ENCODE results near the gene COG4.

COG4 gene

DNA sequence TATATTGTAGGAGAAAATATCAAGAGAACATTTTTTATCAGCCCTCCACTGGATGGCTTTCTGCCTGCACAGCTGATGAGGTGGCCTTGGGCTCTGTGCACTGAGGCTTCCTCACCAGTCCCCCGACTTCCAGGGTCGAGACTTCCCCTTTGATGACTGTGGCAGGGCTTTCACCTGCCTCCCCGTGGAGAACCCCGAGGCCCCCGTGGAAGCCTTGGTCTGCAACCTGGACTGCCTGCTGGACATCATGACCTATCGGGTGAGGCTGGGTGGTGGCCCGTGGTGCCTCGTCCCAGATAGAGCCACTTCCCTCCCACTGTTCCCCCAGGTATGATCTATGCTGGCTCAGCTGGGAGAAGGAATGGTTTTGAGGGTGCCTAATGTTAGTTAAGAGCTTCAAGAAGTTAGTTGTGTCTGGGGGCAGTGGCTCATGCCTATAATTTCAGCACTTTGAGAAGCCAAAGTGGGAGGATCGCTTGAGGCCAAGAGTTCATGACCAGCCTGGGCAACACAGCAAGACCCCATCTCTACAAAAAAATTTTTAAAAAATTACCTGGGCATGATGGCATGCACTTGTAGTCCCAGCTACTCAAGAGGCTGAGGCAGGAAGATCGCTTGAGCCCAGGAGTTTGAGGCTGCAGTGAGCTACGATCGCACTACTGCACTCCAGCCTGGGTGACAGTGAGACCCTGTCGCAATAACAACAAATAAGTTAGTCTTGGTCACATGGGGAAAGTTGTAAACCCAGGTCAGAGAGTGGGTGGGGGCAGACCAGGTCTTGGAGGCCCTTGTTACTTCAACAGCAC, 57.2 kb downstream of the COG4 start:
- in situ Hi-C loops (cut with MboI; ENCODE audit: low sequenced_read_pairs, unreplicated experiment), result no loop called here
- TF ChIP-seq, protein P1, sequence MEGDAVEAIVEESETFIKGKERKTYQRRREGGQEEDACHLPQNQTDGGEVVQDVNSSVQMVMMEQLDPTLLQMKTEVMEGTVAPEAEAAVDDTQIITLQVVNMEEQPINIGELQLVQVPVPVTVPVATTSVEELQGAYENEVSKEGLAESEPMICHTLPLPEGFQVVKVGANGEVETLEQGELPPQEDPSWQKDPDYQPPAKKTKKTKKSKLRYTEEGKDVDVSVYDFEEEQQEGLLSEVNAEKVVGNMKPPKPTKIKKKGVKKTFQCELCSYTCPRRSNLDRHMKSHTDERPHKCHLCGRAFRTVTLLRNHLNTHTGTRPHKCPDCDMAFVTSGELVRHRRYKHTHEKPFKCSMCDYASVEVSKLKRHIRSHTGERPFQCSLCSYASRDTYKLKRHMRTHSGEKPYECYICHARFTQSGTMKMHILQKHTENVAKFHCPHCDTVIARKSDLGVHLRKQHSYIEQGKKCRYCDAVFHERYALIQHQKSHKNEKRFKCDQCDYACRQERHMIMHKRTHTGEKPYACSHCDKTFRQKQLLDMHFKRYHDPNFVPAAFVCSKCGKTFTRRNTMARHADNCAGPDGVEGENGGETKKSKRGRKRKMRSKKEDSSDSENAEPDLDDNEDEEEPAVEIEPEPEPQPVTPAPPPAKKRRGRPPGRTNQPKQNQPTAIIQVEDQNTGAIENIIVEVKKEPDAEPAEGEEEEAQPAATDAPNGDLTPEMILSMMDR (IDR thresholded peaks at IDR 0.05; ENCODE audit: borderline replicate concordance, control extremely low read depth, extremely low read depth, insufficient read depth, missing control alignments), result no peak
- no peak for DNase-seq (ENCODE audit: low spot score)

DNA sequence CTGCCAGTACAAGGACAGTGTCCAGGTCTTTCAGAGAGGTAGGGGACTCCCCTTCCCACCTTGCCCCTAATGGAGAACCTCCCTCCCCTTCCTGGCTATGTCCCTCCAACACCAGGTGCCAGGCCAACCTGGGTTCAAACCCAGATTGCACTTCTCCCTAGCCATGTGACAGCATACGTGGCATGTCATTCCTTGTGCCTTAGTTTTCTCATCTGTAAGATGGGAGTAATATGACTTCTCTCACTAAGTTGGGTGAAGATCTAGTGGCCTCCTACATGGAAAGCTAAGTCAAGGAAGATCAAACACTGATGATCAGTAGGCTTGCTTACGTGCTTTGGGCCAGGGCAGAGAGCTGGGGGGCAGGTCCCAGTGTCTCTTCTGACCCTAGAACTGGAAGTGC, 60.1 kb downstream of the COG4 start:
- no peak for DNase-seq (ENCODE audit: low spot score)
- TF ChIP-seq, protein P1 (IDR thresholded peaks at IDR 0.05; ENCODE audit: borderline replicate concordance, control extremely low read depth, extremely low read depth, insufficient read depth, missing control alignments), result no peak
- in situ Hi-C loops (cut with MboI; ENCODE audit: low sequenced_read_pairs, unreplicated experiment), result no loop called here

DNA sequence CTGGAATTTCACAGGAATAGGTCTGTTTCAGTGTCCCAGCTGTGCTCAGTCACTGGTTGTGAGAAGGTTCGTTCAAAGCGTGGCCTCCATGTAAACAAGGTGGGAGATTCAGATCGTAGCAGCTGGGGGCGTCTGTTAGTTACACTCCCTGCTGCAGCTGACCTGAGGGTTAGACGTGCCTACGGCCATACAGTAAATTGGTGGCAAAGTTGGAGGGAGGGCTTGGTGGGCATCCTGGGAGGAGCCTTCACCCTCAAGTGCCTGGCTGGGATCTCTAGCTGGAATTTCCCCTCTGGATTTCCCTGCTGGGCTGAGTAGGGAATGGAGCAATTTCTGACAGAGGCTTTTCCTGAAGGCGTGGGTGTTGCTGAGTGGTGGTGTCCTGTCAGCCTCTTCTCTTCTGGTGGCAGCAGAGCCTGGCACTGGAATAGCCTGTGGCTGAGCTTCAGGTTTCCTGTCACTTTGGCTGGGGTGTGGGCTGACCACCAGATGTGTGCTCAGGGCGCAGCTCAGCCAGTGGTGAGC, 62.6 kb downstream of the COG4 start:
- DNase-seq (ENCODE audit: low spot score), result no peak
- in situ Hi-C loops (cut with MboI; ENCODE audit: low sequenced_read_pairs, unreplicated experiment), result no loop called here
- TF ChIP-seq, protein P1 (IDR thresholded peaks at IDR 0.05; ENCODE audit: borderline replicate concordance, control extremely low read depth, extremely low read depth, insufficient read depth, missing control alignments), result no peak

DNA sequence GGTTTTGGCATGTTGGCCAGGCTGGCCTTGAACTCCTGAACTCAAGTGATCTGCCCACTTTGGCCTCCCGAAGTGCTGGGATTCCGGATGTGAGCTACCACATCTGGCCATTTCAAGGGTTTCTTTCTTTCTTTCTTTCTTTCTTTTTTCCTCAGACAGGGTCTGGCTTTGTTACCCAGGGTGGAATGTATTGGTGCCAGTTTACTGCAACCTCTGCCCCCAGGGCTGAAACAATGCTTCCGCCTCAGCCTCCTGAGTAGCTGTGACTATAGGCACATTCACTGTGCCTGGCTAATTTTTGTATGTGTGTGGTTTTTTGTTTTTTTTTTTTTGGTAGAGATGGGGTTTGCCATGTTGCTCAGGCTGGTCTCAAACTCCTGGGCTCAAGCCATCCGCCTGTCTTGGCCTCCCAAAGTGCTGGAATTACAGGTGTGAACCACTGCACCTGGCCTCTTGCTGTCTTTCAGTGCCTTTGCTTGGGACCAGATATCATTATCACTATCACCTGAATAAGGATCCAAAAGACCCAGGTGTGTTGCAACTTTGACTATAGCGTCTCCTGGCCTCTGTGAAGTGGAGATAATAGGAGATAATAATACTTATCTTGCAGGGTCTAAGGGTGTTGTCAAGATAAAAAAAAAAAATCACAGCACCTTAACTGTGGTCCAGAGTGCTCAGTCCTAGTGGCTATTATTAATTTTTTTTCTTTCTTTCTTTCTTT, 65.7 kb downstream of the COG4 start:
- DNase-seq (ENCODE audit: low spot score), result no peak
- in situ Hi-C loops (cut with MboI; ENCODE audit: low sequenced_read_pairs, unreplicated experiment), result no loop called here
- TF ChIP-seq, protein P1 (IDR thresholded peaks at IDR 0.05; ENCODE audit: borderline replicate concordance, control extremely low read depth, extremely low read depth, insufficient read depth, missing control alignments), result no peak

DNA sequence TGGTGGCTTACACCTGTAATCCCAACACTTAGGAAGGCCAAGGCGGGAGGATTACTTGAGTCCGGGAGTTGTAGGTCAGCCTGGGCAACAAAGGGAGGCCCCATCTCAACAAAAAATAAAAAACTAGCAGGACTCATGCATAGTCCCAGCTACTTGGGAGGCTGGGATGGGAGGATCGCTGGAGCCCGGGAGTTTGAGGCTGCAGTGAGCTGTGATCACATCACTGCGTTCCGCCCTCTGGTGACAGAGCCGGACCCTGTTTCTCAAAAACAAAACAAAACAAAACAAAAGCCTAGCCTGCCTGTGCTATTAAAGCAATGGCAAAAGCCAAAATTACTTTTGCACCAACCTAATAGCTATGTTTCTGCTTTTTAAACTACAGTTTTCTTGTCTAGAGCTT, 67.4 kb downstream of the COG4 start:
- TF ChIP-seq, protein P1 (IDR thresholded peaks at IDR 0.05; ENCODE audit: borderline replicate concordance, control extremely low read depth, extremely low read depth, insufficient read depth, missing control alignments), result no peak
- DNase-seq (ENCODE audit: low spot score), result no peak
- in situ Hi-C loops (cut with MboI; ENCODE audit: low sequenced_read_pairs, unreplicated experiment), result no loop called here

DNA sequence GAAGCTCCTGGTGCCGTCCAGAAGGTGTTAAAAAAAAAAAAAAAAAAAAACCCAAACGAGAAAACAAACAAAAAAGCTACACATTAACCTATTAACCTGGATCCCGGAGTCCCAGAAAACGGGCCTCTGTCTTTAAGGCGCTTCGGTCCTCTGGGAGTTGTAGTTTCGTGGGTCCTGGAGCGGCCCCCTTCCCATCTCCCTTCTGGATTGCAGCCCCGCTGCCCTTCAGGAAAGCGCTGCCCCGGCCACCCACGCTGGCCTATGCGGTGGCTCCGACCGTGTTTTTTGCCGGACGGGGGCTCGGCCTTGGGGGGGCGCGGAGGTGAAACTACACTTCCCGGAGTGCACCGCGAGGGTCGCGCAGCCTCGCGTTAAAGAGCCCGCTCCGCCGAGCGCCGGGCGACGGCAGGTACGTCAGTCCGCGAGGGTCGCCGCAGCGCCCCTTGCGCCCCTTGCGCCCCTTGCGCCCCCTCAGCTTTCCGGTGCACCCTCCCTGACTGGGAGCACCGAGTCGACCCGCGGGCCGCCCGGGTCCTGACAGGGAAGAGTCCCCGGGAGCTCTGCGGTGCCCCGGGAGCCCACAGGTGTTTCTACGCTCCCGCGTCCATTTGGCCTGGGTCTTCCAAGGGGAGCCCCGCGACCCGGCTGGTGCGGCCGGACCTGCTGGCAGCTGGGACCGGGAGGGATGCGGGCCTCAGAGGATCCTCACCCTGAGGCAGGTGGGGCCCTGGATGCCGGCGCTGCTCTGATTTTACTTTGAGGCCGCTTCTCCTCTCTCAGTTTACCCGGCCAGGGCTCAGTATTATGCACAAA, 68.9 kb downstream of the COG4 start, which contains the start of gene FCSK:
TSS of gene FCSK (plus strand) at position 374 of the 813 bp plus-strand sequence. CDS start 8,596 bp downstream, outside the sequence.
- TF ChIP-seq, protein P1 (IDR thresholded peaks at IDR 0.05; ENCODE audit: borderline replicate concordance, control extremely low read depth, extremely low read depth, insufficient read depth, missing control alignments), result peak; percentile 26
- in situ Hi-C loops (cut with MboI; ENCODE audit: low sequenced_read_pairs, unreplicated experiment), result no loop called here
- DNase-seq (ENCODE audit: low spot score), result peak; percentile 89
